Neural crest cell (in vitro differentiated cells): Measurements from ENCODE around the gene HSPBAP1. TPM values are rescaled to one million over a fixed set of nuclear protein-coding genes. Genes with fewer than 3 reads are reported as not detected.

Experiments used
- DNase-seq: peaks from one replicate; pipeline ENCODE4 v3.0.0; 2021; ENCODE audit warnings: low read depth, mixed read lengths, low spot score
- H3K27ac Mint-ChIP-seq: one replicate; pipeline ENCODE4 v1.8.0; 2021; ENCODE audit warnings: mild to moderate bottlenecking, mixed read lengths; ENCODE audit not compliant: unreplicated experiment
- H3K27me3 Mint-ChIP-seq: 2 replicates; pipeline ENCODE4 v1.8.0; 2021; ENCODE audit warnings: low read depth, mild to moderate bottlenecking, mixed read lengths
- H3K36me3 Mint-ChIP-seq: 2 replicates; pipeline ENCODE4 v1.8.0; 2021; ENCODE audit warnings: low read depth, mild to moderate bottlenecking, mixed read lengths
- H3K4me1 Mint-ChIP-seq: 2 replicates; pipeline ENCODE4 v1.8.0; 2021; ENCODE audit warnings: mixed read lengths
- H3K4me3 Mint-ChIP-seq: one replicate; pipeline ENCODE4 v1.8.0; 2021; ENCODE audit warnings: mild to moderate bottlenecking, mixed read lengths
- H3K9me3 Mint-ChIP-seq: 2 replicates; pipeline ENCODE4 v1.8.0; 2021; ENCODE audit warnings: mixed read lengths
- total RNA-seq: library from RNA; stranded (reverse); gene quantifications from 2 replicates; pipeline ENCODE4 v1.2.1, GENCODE V29; 2021
- TF ChIP-seq, protein P1 (sequence below): fragments of 200-600 bp; sonication (generic); conservative IDR thresholded peaks from 2 replicates; pipeline ENCODE4 v1.5.0; 2021; ENCODE audit warnings: antibody characterized with exemption, mild to moderate bottlenecking

Gene HSPBAP1
- total RNA-seq, 1 donor from 2014 or later = 9.9 TPM

DNA sequence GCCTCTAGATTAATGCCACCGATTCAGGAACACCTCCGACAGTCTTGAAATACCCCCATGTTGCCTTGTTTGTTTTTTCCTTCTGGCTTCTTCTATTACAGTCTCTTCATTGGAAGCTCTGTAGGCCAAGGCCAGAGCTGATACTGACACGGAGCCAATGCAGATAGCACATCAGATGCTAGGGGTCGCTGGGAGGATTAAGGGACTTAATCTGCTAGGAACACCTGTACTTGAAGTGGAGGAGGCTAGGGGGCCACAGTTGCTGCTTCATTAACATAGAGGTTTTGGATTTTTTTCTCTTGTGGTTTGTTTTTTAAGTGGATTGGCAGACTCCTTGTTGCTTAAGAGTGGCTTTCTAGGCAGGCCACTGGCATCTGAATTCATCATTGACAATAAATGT, 63.4 kb downstream of the HSPBAP1 start:
- H3K4me3 Mint-ChIP-seq = no peak overlapping the region
- no peak overlapping the region for H3K27ac Mint-ChIP-seq
- H3K27me3 Mint-ChIP-seq = no peaks in the 10 kb centered on the region
- H3K4me1 Mint-ChIP-seq = no peaks in the 10 kb centered on the region
- no peak for DNase-seq
- TF ChIP-seq, protein P1, sequence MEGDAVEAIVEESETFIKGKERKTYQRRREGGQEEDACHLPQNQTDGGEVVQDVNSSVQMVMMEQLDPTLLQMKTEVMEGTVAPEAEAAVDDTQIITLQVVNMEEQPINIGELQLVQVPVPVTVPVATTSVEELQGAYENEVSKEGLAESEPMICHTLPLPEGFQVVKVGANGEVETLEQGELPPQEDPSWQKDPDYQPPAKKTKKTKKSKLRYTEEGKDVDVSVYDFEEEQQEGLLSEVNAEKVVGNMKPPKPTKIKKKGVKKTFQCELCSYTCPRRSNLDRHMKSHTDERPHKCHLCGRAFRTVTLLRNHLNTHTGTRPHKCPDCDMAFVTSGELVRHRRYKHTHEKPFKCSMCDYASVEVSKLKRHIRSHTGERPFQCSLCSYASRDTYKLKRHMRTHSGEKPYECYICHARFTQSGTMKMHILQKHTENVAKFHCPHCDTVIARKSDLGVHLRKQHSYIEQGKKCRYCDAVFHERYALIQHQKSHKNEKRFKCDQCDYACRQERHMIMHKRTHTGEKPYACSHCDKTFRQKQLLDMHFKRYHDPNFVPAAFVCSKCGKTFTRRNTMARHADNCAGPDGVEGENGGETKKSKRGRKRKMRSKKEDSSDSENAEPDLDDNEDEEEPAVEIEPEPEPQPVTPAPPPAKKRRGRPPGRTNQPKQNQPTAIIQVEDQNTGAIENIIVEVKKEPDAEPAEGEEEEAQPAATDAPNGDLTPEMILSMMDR = no peak
- H3K9me3 Mint-ChIP-seq = peaks cover 3% of the 10 kb centered on the region
- H3K36me3 Mint-ChIP-seq = peaks cover 36% of the 10 kb centered on the region

DNA sequence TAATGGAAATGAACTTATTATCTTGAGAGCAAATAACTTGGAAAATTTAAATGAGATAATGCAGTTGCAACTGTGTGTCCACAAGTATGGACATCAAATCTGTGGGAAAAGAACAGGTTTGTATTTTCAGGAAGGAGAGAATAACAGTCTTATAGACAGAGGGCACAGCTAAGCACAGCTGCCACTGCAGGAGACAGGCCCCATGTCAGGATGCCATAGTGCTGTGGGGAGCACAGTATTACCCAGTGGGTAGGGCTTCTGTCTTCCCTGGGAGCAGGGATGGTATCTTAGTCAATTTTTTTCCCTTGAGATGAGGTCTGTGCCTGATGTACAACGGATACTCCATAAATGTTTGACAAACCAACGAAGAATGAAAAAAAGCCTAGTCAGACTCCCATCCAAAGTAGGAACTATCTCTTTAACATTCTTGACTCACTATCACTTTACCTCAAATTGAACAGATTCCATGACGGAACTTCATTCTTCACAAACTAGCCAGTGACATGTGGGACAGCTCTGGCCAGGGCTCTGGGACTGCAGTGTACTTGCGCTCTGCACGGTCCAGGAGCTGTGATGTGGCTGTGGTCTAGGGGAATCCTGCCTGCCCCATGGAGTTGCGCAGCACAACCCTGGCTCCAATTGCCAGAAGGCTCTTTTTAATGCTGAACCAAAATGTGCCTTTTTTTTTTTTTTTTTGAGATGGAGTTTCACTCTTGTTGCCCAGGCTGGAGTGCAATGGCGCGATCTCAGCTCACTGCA, 64.7 kb downstream of the HSPBAP1 start:
- no peak for DNase-seq
- no peak overlapping the region for H3K4me3 Mint-ChIP-seq
- H3K36me3 Mint-ChIP-seq = peaks cover 31% of the 10 kb centered on the region
- H3K4me1 Mint-ChIP-seq = no peaks in the 10 kb centered on the region
- H3K27me3 Mint-ChIP-seq = no peaks in the 10 kb centered on the region
- peaks cover 3% of the 10 kb centered on the region for H3K9me3 Mint-ChIP-seq
- TF ChIP-seq, protein P1 = no peak
- H3K27ac Mint-ChIP-seq = no peak overlapping the region

DNA sequence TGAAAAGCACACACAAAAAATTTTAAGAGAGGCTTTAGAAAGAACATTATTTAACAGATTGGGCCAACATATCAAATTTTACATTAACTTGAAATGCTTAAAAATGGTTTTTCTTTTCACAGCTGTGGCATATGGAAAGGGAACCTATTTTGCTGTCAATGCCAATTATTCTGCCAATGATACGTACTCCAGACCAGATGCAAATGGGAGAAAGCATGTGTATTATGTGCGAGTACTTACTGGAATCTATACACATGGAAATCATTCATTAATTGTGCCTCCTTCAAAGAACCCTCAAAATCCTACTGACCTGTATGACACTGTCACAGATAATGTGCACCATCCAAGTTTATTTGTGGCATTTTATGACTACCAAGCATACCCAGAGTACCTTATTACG, 65.4 kb downstream of the HSPBAP1 start:
- Mint-ChIP-seq H3K27me3 (no peaks in the 10 kb centered on the region), H3K27ac (no peak overlapping the region), H3K4me1 (no peaks in the 10 kb centered on the region), H3K9me3 (peaks cover 5% of the 10 kb centered on the region), H3K4me3 (no peak overlapping the region), H3K36me3 (peaks cover 28% of the 10 kb centered on the region)
- DNase-seq = no peak
- TF ChIP-seq, protein P1 = no peak

DNA sequence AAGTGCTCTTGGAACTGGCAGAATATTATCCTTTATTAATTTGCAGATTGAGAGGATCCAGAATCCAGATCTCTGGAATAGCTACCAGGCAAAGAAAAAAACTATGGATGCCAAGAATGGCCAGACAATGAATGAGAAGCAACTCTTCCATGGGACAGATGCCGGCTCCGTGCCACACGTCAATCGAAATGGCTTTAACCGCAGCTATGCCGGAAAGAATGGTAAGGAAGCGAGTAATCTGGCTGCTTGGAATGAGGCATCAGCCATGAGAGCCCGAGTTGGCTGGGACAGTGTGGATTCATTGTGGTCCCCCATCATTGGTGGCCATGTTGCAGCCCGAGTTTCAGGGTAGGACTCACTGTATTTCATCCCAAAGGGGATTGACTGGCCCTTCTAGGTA, 65.9 kb downstream of the HSPBAP1 start:
- Mint-ChIP-seq H3K36me3 (peaks cover 24% of the 10 kb centered on the region), H3K4me1 (no peaks in the 10 kb centered on the region), H3K9me3 (peaks cover 5% of the 10 kb centered on the region), H3K4me3 (no peak overlapping the region), H3K27me3 (no peaks in the 10 kb centered on the region), H3K27ac (no peak overlapping the region)
- DNase-seq = no peak
- TF ChIP-seq, protein P1 = no peak

DNA sequence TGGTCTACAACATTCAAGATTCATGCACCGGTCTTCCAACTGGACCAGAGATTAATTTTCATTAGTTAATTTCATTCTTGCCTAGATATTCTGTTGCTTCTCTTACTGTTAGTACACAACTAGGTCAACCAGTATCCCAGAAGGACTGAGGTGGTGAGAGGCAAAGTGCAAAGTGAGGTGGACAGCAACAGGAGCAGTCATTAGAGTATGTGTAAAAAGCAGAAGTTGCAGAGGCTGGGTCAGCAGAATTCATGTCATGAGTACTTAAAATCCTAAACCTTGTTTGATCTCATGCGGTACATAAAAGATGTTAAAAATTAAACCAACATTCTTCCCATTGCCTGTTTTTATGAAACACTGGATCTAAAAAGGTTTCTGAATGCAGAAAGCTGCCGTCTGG, 66.3 kb downstream of the HSPBAP1 start:
- DNase-seq = no peak
- Mint-ChIP-seq H3K4me1 (no peaks in the 10 kb centered on the region), H3K4me3 (no peak overlapping the region), H3K36me3 (peaks cover 20% of the 10 kb centered on the region), H3K9me3 (peaks cover 5% of the 10 kb centered on the region), H3K27ac (no peak overlapping the region), H3K27me3 (no peaks in the 10 kb centered on the region)
- TF ChIP-seq, protein P1 = no peak
